ENCODE data around the gene SLF2. TPM values are rescaled to one million over a fixed set of nuclear protein-coding genes. Genes with fewer than 3 reads are reported as not detected.
A peak's percentile ranks its signal among the peaks of the same experiment; 100 is the strongest.

SLF2 gene
- total RNA-seq, 1 experiment from 2014 or later: 23.1 TPM

DNA sequence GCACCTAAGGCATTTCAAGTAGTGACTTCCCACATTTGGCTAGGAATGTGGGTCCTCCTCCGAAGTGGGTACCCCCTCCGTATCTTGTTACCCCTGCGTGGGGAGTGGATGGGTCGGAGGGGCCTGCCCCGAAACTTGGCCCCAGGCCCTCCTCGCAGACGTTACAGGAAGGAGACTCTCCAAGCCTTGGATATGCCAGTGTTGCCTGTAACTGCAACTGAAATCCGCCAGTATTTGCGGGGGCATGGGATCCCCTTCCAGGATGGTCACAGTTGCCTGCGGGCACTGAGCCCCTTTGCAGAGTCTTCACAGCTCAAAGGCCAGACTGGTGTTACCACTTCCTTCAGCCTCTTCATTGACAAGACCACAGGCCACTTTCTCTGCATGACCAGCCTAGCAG lies 75.4 kb downstream of the SLF2 start:
- Histone ChIP-seq H3K14ac (ENCODE audit: insufficient read depth, low read length) (no peak overlapping the region; the same call in 1 of the 2 replicates), H4K8ac (replicated peaks; ENCODE audit: insufficient read length, low read depth, low read length) (no peak overlapping the region), H3K9ac (ENCODE audit: extremely low read depth, insufficient read length, low read length) (peak overlapping the region; percentile 84), H3K4me1 (ENCODE audit: insufficient read depth, low read length) (no peaks in the 10 kb centered on the region; the same call in 1 of the 2 replicates), H3K79me1 (ENCODE audit: insufficient read depth, low read depth, low read length, poor library complexity, severe bottlenecking) (peaks cover 14% of the 10 kb centered on the region), H2BK15ac (ENCODE audit: low read depth, low read length) (no peak overlapping the region), H2BK12ac (ENCODE audit: insufficient read length, low read depth, low read length) (no peak overlapping the region), H4K91ac (ENCODE audit: insufficient read length, low read depth, low read length) (no peak overlapping the region), H2AK5ac (ENCODE audit: insufficient read length, low read length) (no peak overlapping the region), H3K56ac (ENCODE audit: insufficient read length, low read depth, low read length) (no peak overlapping the region), H3K27ac (ENCODE audit: insufficient read length, low read depth, low read length) (no peak overlapping the region), H3K9me3 (ENCODE audit: control insufficient read depth, low read depth, low read length) (no peaks in the 10 kb centered on the region), H3K18ac (ENCODE audit: insufficient read length, low read depth, low read length) (no peak overlapping the region), H3K4ac (ENCODE audit: low read depth, low read length) (no peak overlapping the region), H4K20me1 (ENCODE audit: control insufficient read depth, insufficient read depth, insufficient read length) (no peaks in the 10 kb centered on the region), H2BK120ac (ENCODE audit: low read depth, low read length, poor library complexity, severe bottlenecking) (no peak overlapping the region), H4K5ac (ENCODE audit: insufficient read length, low read depth, low read length) (no peak overlapping the region), H3K4me2 (ENCODE audit: insufficient read depth, insufficient read length, low read length) (peak overlapping the region; percentile 94), H2AFZ (ENCODE audit: low read length) (no peak overlapping the region), H3T11ph (ENCODE audit: low read length) (no peak overlapping the region), H3K27me3 (ENCODE audit: insufficient read depth, low read length) (no peaks in the 10 kb centered on the region), H3K23ac (ENCODE audit: insufficient read length, low read depth, low read length) (no peak overlapping the region), H2BK20ac (ENCODE audit: low read depth, low read length, poor library complexity, severe bottlenecking) (no peak overlapping the region), H2BK5ac (ENCODE audit: insufficient read length, low read length) (no peak overlapping the region), H3K79me2 (ENCODE audit: insufficient read depth, low read length) (peaks cover 17% of the 10 kb centered on the region; the same call in 1 of the 2 replicates), H3K23me2 (ENCODE audit: insufficient read length, low read depth, low read length, poor library complexity, severe bottlenecking) (peaks cover 8% of the 10 kb centered on the region)
- peak overlapping the region; percentile 96 to 98 for H3K4me3 Mint-ChIP-seq
- H3K9me3 Mint-ChIP-seq: peaks cover 0 to 2% of the 10 kb centered on the region in 2 experiments; a peak in 3 of 5 replicates
- peaks cover 9 to 16% of the 10 kb centered on the region in 2 experiments for H3K4me1 Mint-ChIP-seq
- H3K36me3 Mint-ChIP-seq (ENCODE audit: insufficient read depth in 1 of 3, low read depth in 3 of 3): peaks cover 33 to 47% (median 46%) of the 10 kb centered on the region in 3 experiments; a peak in 6 of 7 replicates
- no peak overlapping the region; a peak in 1 of 7 replicates for H3K27ac Mint-ChIP-seq
- no CpG with 5 or more reads among the region's 10 CpGs for WGBS (ENCODE audit: extremely low coverage, insufficient read length, low lambda C conversion rate)
- TF ChIP-seq, protein P1, sequence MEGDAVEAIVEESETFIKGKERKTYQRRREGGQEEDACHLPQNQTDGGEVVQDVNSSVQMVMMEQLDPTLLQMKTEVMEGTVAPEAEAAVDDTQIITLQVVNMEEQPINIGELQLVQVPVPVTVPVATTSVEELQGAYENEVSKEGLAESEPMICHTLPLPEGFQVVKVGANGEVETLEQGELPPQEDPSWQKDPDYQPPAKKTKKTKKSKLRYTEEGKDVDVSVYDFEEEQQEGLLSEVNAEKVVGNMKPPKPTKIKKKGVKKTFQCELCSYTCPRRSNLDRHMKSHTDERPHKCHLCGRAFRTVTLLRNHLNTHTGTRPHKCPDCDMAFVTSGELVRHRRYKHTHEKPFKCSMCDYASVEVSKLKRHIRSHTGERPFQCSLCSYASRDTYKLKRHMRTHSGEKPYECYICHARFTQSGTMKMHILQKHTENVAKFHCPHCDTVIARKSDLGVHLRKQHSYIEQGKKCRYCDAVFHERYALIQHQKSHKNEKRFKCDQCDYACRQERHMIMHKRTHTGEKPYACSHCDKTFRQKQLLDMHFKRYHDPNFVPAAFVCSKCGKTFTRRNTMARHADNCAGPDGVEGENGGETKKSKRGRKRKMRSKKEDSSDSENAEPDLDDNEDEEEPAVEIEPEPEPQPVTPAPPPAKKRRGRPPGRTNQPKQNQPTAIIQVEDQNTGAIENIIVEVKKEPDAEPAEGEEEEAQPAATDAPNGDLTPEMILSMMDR (conservative IDR thresholded peaks at IDR 0.05): no peak
- no peak for DNase-seq
- H3K27me3 Mint-ChIP-seq (ENCODE audit: low read depth): no peaks in the 10 kb centered on the region

All from H9 (cell line).